Endothelial cell (in vitro differentiated cells): ENCODE measurements around the gene CDKL4. TPM values are rescaled to one million over a fixed set of nuclear protein-coding genes. Genes with fewer than 3 reads are reported as not detected.

Experiments used
- DNase-seq: peaks from one replicate; pipeline ENCODE4 v3.0.0; 2021; ENCODE audit warnings: low spot score
- H3K27ac Mint-ChIP-seq: one replicate; pipeline ENCODE4 v1.8.0; 2021; ENCODE audit warnings: mixed read lengths, inconsistent platforms; ENCODE audit not compliant: unreplicated experiment
- H3K27me3 Mint-ChIP-seq: one replicate; pipeline ENCODE4 v1.8.0; 2021; ENCODE audit warnings: mild to moderate bottlenecking, moderate library complexity, mixed read lengths, inconsistent platforms; ENCODE audit not compliant: unreplicated experiment
- H3K36me3 Mint-ChIP-seq: one replicate; pipeline ENCODE4 v1.8.0; 2021; ENCODE audit warnings: mild to moderate bottlenecking, low read depth, mixed read lengths, inconsistent platforms; ENCODE audit not compliant: unreplicated experiment
- H3K4me1 Mint-ChIP-seq: one replicate; pipeline ENCODE4 v1.8.0; 2021; ENCODE audit warnings: mild to moderate bottlenecking, mixed read lengths, inconsistent platforms; ENCODE audit not compliant: unreplicated experiment
- H3K4me3 Mint-ChIP-seq: one replicate; pipeline ENCODE4 v1.8.0; 2021; ENCODE audit warnings: mild to moderate bottlenecking, mixed read lengths, inconsistent platforms; ENCODE audit not compliant: unreplicated experiment
- H3K9me3 Mint-ChIP-seq: one replicate; pipeline ENCODE4 v1.8.0; 2021; ENCODE audit warnings: mixed read lengths, inconsistent platforms; ENCODE audit not compliant: unreplicated experiment
- CTCF ChIP-seq: fragments of 200-600 bp; sonication (generic); IDR thresholded peaks from one replicate; pipeline ENCODE4 v1.5.0; 2021; ENCODE audit warnings: antibody characterized with exemption; ENCODE audit not compliant: unreplicated experiment
- total RNA-seq: library from RNA; stranded (reverse); fragmentation: NEBNext Ultra II Directional; extraction: Animal tissue kit (Norgen Biotek cat#: 25700); gene quantifications from one replicate; pipeline ENCODE4 v1.2.1, GENCODE V29; 2021; ENCODE audit not compliant: unreplicated experiment

CDKL4 gene
- total RNA-seq, 1 donor from 2014 or later: 0.92 TPM

- no peak for DNase-seq
- H3K9me3 Mint-ChIP-seq: no peaks in the 10 kb centered on the region
- no peaks in the 10 kb centered on the region for H3K36me3 Mint-ChIP-seq
- no peak for TF ChIP-seq CTCF
- no peaks in the 10 kb centered on the region for H3K4me1 Mint-ChIP-seq
- H3K4me3 Mint-ChIP-seq: no peak overlapping the region
- no peak overlapping the region for H3K27ac Mint-ChIP-seq
- H3K27me3 Mint-ChIP-seq: no peaks in the 10 kb centered on the region
These were observed 92.8 kb downstream of the CDKL4 start for GRCh38 chr2:39150890-39151497.

GRCh38 chr2:39150102-39150562, 93.6 kb downstream of the CDKL4 start:
- H3K9me3 Mint-ChIP-seq: no peaks in the 10 kb centered on the region
- no peak for DNase-seq
- H3K4me3 Mint-ChIP-seq: no peak overlapping the region
- no peaks in the 10 kb centered on the region for H3K4me1 Mint-ChIP-seq
- no peaks in the 10 kb centered on the region for H3K36me3 Mint-ChIP-seq
- H3K27ac Mint-ChIP-seq: no peak overlapping the region
- TF ChIP-seq CTCF: no peak
- no peaks in the 10 kb centered on the region for H3K27me3 Mint-ChIP-seq

- Mint-ChIP-seq H3K27ac (no peak overlapping the region), H3K4me1 (no peaks in the 10 kb centered on the region), H3K36me3 (no peaks in the 10 kb centered on the region), H3K27me3 (no peaks in the 10 kb centered on the region), H3K4me3 (no peak overlapping the region), H3K9me3 (no peaks in the 10 kb centered on the region)
- no peak for TF ChIP-seq CTCF
- DNase-seq: no peak
These were observed 97.1 kb downstream of the CDKL4 start for GRCh38 chr2:39146630-39147029.

- H3K27ac Mint-ChIP-seq: no peak overlapping the region
- H3K36me3 Mint-ChIP-seq: no peaks in the 10 kb centered on the region
- no peak for DNase-seq
- H3K4me3 Mint-ChIP-seq: no peak overlapping the region
- no peaks in the 10 kb centered on the region for H3K4me1 Mint-ChIP-seq
- H3K27me3 Mint-ChIP-seq: no peaks in the 10 kb centered on the region
- TF ChIP-seq CTCF: no peak
- no peaks in the 10 kb centered on the region for H3K9me3 Mint-ChIP-seq
These were observed 97.8 kb downstream of the CDKL4 start for GRCh38 chr2:39145906-39146421.

GRCh38 chr2:39144416-39144815, 99.4 kb downstream of the CDKL4 start:
- H3K9me3 Mint-ChIP-seq: no peaks in the 10 kb centered on the region
- H3K27ac Mint-ChIP-seq: no peak overlapping the region
- no peaks in the 10 kb centered on the region for H3K4me1 Mint-ChIP-seq
- TF ChIP-seq CTCF: no peak
- H3K4me3 Mint-ChIP-seq: no peak overlapping the region
- H3K27me3 Mint-ChIP-seq: no peaks in the 10 kb centered on the region
- H3K36me3 Mint-ChIP-seq: no peaks in the 10 kb centered on the region
- DNase-seq: no peak
